COR-L47 (cell line): Measurements from ENCODE around the gene NR2C1.

Source experiments
- DNase-seq: peaks from one replicate; lab custom pipeline; 2025; lab: John Stamatoyannopoulos, UW

NR2C1 gene

GRCh38 chr12:95083938-95084337 lies 10.5 kb upstream of the NR2C1 start:
- DNase-seq = no peak

DNA sequence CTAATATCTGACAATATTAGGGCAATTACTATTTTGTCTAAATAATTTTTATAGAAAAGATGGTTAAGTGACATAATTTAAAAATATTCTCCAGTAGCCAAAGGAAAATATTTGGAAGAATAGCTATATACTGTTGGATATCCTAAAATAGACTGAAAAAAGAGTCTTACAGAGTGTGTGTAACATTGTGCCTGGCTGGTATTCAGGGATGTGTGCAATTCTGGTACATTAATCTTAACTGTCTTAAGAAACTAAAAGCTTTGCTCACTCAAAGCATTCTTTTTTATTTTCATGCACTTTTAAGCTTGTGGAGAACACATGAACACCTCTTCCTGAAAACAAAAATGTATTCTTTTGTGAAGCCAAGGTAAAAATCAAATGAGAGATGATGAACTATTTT lies 10.1 kb upstream of the NR2C1 start:
- DNase-seq = no peak

DNA sequence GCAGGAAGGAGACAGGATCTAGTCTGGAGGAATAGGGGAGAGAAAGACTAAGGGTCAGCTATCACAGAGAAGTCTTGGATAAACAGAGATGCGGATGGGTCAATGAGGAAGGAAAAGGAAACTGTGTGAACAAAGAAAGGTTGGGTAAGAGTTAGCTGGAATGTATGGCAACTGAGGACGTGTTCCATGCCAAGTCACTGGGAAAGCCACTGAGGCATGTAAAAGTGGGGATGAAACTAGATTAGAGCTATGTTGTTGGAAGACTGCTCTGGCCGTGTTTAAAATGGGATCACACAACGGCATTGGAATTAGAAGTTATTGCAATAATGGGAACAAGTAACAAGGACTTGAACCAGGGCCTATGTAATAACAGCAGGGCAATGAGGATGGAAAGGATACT lies 3.9 kb upstream of the NR2C1 start:
- no peak for DNase-seq

- DNase-seq = no peak
These were observed 1.3 kb upstream of the NR2C1 start for GRCh38 chr12:95074766-95075165.

- no peak for DNase-seq
These were observed 491 bp upstream of the NR2C1 start for GRCh38 chr12:95073698-95074520.

GRCh38 chr12:95070378-95070777 lies 3.0 kb downstream of the NR2C1 start:
- no peak for DNase-seq

- no peak for DNase-seq
These were observed 7.1 kb downstream of the NR2C1 start for GRCh38 chr12:95066091-95066855.

DNA sequence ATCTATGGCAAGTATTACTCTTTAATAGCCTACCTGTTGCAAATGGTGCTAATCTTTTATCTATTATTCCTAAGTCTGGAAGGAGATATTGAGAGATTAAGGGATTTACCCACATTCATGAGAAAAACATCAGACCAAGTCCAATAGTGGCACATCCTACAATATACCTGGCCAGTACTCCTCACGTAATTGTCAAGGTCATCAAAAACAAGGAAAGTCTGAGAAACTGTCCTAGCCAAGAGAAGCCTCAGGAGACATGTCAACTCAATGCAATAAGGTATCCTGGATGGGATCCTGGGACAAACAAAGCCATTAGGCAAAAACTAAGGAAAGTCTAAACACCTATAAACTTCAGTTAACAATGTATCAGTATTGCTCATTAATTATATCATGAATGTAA lies 12.5 kb downstream of the NR2C1 start:
- DNase-seq = no peak

DNA sequence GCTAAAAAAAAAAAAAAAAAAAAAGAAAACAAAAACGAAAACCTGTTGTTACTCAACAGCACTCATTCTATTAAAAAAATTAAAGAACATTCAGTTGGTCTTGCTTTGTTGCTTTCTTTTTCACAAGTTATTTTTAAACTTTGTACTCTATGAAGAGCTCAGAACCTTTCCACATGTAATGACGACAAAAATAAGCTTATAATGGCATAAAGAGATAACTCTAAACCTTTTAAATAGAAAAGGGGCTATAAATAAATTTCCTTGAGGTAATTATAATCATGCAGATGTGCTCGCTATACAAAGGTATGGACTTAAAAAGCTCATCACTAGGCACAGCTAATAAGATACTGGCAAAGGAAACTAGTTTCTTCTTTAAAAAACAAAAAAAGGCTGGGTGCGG lies 13.4 kb downstream of the NR2C1 start:
- DNase-seq = no peak

- no peak for DNase-seq
These were observed 16.0 kb downstream of the NR2C1 start for GRCh38 chr12:95057424-95057823.

DNA sequence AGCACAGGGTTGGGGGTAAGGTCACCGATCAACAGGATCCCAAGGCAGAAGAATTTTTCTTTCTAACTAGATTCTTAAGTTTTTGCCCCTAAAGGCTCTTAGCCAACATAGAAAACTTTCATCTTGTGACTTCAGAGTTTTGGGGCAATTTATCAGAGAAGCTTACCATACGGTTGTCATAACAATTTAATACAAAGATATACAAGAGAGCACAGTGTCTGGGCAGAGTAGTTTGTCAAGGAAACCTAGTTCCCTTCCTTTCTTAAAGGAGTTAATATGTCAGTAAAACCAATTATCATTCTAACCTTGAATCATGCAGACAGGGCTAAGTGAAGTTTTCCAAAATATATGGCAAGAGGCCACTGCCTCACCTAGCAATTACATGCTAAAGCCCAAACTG lies 18.4 kb downstream of the NR2C1 start:
- DNase-seq = no peak

GRCh38 chr12:95054206-95054605 lies 19.2 kb downstream of the NR2C1 start:
- DNase-seq = no peak

DNA sequence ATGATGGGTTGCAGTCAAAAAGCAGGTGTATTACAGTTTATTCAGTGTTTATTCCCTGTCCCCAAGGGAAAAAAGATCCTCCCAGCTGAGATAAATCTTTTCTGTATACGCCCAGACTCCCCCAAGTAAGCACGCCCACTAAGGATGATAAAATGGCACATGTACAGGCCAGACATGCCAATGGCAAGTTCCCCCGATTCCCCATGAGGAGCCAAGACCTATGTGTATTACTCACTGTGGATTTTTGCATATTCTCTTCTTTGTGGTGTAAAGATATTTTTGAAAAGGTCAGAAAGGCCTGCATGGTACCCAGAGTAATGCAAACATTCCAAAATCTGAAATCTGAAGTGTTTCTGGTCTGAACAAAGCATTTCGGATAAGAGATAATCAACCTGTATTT lies 22.2 kb downstream of the NR2C1 start:
- no peak for DNase-seq

DNA sequence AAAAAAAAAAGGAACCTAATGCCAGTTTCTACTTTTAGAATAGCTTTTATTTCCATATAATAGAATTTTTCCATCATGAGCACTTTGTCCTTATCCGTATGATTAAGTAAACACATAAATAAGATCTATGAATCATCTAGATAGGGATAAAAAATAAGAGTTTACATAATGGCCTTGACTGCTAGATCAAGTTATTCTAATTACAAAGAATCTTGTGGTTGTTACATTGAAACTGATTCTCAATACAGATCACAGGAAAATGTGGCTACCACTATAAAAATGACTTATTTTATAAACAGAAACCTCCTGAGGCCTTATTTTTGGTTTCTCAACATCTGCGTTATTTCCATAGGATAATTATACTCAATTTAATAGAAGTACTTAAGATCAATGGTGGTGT lies 35.5 kb downstream of the NR2C1 start:
- no peak for DNase-seq

GRCh38 chr12:95034750-95035149 lies 38.7 kb downstream of the NR2C1 start:
- no peak for DNase-seq

DNA sequence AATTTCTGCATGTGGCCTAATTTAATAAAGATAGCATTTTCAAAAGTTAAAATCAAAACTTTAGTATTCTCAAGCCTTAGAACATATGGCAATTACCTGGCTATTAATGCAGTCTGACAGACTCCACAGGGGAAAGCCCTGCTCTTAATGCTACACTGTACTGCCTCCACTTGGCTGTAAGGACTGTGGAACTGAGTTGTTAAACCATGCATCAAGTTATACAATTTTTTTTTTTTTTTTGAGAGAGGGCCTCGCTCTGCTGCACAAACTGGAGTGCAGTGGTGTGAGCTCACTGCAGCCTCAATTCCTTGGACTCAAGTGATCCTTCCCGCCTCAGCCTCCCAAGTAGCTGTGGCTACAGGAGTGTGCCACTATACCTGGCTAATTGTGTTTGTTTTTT lies 50.9 kb downstream of the NR2C1 start:
- no peak for DNase-seq

DNA sequence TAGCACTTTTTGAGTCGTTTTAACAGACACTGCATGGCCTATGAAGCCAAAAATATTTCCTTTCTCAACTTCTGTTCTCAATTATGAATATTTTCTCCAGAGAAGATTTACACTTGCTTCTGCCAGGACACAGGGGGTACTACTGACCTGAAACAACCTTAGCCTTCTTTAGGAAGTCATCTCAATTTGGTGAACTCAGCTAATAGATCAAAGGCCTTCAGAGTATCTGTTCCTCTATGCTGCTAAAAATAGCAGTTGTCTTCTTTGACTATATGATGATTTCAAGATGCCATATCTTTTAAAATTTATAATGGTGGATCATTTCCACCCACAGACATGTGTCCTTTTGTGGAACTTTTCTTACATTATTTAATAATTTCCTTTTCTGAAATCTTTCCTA lies 55.9 kb downstream of the NR2C1 start:
- DNase-seq = no peak

DNA sequence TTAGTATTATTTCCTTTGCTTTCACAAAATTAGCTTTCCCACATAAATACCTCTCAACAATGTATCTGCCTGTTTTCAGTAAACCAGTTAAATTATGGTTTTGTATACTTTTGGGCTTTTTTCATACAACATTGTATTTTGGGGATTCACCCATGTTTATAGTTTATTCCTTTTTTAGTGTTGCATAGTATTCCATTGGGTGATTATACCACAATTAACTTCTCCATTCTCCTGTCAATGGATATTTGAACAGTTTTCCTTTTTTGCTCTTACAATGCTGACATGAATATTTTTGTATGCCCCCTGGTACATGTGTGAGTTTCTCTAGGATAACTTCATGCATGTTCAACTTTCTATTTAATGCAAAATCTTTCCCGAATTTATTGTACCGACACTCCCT lies 57.3 kb downstream of the NR2C1 start:
- no peak for DNase-seq

DNA sequence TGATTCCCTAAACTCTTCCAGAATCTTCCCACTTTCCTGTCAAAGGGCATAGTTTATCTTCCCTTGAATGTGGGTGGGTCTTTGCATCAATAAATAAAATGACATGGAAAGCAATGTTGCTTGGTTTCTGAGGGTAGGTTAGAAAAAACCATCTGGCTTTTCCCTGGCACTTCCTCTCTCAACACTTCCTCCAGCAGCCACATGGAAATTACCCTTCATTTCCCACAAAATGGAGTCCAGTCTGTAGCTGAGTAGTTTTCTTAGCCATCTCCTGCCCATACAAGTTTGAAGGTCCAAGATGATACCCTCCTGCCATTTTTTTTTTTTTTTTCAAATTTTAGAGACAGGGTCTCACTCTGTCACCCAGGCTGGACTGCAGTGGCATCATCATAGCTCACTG lies 58.9 kb downstream of the NR2C1 start:
- no peak for DNase-seq

GRCh38 chr12:95006206-95006605 lies 67.2 kb downstream of the NR2C1 start:
- no peak for DNase-seq

DNA sequence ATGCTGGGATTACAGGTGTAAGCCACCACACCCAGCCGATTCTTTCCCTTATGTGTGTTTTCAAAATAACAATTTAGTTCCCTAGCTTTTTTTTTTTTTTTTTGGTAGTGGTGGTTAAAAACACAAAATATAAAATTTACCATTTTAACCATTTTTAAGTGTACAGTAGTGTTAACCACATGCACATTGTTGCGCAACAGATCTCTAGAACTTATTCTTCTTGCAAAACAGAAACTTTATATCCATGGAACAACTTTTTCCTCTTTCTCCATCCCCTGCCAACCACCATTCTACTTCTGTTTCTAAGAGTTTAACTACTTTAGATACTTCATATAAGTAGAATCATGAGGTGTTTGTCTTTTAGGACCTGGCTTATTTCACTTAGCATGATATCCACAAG lies 68.8 kb downstream of the NR2C1 start:
- DNase-seq = no peak

DNA sequence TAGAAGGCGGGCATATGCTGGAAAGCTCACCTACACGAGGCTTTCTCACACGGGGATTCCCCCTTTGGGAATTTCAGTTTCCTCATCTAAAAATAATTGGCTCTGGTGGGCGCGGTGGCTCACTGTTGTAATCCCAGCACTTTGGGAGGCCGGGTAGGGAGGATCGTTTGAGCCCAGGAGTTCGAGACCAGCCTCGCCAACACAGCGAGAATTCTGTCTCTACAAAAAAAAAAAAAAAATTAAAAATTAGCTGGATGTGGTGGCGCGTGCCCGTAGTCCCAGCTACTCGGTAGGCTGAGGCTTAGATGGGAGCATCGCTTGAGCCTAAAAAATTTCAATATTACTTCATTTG lies 69.5 kb downstream of the NR2C1 start:
- no peak for DNase-seq

DNA sequence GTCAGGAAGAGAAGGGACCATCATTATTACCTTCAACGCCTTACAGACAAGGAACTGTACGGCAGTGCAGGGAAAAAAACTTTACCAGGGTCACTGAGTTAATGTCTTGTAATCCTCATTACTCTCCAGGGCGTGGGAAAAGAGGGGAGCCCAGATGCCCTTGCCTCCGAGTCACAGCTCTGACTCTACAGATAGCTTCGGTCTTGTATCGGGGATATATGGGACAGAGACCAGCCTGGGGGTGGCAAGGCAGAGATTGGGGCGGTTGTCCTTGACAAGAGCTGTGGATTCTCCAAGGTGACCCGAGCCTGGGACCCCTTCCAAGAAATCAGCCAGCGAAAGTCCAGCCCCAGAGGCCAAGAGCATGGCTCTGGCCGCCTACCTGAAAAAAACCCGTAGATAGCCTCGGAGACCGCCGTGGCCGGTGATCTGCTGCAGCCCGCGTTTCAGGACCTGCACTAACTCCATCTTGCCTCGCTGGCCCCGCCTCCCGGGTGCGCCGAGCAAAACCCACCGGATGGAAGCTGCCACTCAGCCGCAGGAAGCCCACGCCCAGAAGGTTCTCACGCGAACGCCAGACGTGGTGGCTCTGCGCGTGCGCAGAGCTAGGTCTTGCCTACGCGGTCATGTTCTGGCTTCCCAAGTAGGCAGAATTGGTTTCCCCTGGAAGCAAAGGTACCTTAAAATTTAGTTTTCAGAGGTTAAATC lies 70.1 kb downstream of the NR2C1 start, which contains the start of gene NDUFA12:
Gene NDUFA12 (minus strand): TSS at position 485 of the 708 bp plus-strand sequence. CDS start 17 bp downstream, at position 468.
- DNase-seq = peak; percentile 92
